Activated T-helper 2 cell treated with anti-CD3 and anti-CD28 coated beads, Interferon-gamma antibody, Interleukin-2, Interleukin-4, amounts not matched to agents 10 μg/mL and 5 μg/mL and 100 μg/mL, durations not matched to agents 14 hours and 24 hours and 36 hours (primary cell): ENCODE measurements around the gene TRIP12. TPM values are rescaled to one million over a fixed set of nuclear protein-coding genes. Genes with fewer than 3 reads are reported as not detected.

Experiments used
- DNase-seq: peaks from one replicate; pipeline ENCODE4 v3.0.0; 2021; ENCODE audit warnings: low spot score
- H3K27ac Mint-ChIP-seq: one replicate; pipeline ENCODE4 v1.8.0; 2021; ENCODE audit warnings: mixed read lengths
- H3K27me3 Mint-ChIP-seq: one replicate; pipeline ENCODE4 v1.8.0; 2021; ENCODE audit warnings: low read depth, mixed read lengths
- H3K36me3 Mint-ChIP-seq: one replicate; pipeline ENCODE4 v1.8.0; 2021; ENCODE audit warnings: low read depth, mixed read lengths
- H3K4me1 Mint-ChIP-seq: one replicate; pipeline ENCODE4 v1.8.0; 2021; ENCODE audit warnings: low read depth, mixed read lengths
- H3K4me3 Mint-ChIP-seq: one replicate; pipeline ENCODE4 v1.8.0; 2021; ENCODE audit warnings: low read depth, mild to moderate bottlenecking, moderate library complexity, mixed read lengths
- H3K9me3 Mint-ChIP-seq: one replicate; pipeline ENCODE4 v1.8.0; 2021; ENCODE audit warnings: mixed read lengths
- intact Hi-C: fragments of 100-400 bp; cut with micrococcal nuclease; formaldehyde crosslinking; loops from one replicate; pipeline ENCODE4 v1.15.1; 2023
- total RNA-seq: library from RNA; stranded (reverse); gene quantifications from 2 replicates; pipeline ENCODE4 v1.2.3, GENCODE V29; 2022

Gene TRIP12
- total RNA-seq, 1 donor from 2014 or later: 256 TPM

DNA sequence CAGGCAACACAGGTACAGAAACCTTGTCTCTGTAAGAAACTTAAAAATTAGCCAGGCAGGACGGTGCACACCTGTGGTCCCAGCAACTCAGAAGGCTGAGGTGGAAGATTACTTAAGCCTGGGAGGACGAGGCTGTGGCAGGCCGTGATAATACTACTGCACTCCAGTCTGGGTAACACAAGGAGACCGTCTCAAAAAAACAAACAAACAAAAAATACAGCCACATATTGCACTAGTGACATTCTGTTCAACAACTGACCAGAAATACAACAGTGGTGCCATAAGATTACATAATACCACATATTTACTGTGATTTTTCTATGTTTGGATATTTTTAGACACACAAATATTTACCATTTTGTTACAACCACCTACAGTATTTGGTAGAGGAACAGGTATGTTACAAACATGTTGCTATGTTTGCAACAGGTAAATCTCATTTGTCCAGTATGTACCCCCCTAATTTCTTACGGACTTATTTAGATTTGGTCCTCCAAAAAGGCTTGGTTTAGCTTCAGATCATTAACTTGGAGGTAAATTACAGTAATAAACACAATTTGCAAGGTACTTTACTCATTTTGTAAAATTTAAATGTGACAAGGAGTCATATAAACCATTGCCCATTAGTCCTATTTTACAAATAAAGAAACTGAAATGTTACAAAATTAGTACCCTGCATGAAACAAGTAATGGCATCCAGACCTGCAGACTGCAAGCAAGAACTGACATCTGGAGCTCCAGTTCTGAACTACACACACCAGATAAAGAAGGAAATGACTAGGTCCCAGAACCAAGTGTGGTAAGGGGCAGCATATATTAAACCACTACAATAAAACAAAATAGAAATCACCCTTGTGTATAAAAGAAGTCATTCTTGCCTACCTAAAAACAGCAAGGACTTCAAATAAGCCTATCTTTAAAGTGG lies 36.8 kb downstream of the TRIP12 start:
- peaks cover 7% of the 10 kb centered on the region for H3K36me3 Mint-ChIP-seq
- DNase-seq: no peak
- no peaks in the 10 kb centered on the region for H3K27me3 Mint-ChIP-seq
- intact Hi-C loops: no loop called here
- H3K9me3 Mint-ChIP-seq: no peaks in the 10 kb centered on the region
- H3K4me3 Mint-ChIP-seq: no peak overlapping the region
- peaks cover 18% of the 10 kb centered on the region for H3K4me1 Mint-ChIP-seq
- no peak overlapping the region for H3K27ac Mint-ChIP-seq

DNA sequence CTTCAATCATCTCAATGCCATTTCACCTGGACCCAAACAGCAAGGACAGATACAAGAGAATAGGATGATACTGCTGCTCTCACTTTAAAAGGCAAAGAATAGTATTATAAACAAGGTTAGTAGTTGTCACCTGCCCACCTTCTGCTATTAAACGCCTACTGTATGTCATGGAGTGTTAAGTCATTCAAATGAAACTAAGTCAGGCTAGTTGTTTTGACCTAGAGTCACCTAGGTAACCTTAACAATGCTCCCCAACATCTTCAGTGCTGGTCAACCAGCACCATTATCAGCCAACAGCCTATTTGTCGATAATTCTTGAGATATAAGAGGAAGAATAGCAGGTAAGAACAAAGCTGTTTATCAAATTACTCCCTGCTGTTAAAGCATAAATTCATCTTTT lies 39.2 kb downstream of the TRIP12 start:
- intact Hi-C loops: no loop called here
- H3K27me3 Mint-ChIP-seq: no peaks in the 10 kb centered on the region

DNA sequence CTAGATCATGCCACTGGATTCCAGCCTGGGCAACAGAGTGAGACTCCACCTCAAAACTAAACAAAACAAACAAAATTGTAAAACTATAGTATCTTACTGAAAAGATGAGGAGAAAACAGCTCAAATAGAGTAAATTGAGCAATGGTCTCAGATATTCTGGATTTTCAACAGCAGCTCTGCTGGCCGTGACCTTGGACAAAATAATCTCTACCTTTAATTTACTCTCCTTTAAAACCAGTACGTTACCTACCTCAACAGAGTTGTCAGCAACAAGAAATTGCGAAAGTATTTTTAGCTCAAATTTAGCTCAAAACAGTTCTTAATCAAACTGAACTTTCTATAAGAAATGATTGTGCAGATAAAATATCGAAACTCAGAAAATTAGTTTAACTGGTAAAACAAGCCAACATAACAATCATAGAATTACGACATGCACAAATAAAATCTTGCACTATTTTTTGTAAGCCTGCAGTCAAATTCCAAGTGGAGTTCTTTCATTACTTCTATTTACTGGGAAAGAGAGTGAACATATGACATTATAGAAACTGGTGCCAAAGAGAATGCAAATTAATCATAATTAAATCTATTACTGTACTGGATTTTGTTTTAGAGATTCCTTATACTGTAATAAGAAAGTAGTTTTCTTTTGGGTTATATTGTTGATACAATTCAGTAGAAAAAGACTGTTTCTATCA lies 40.8 kb downstream of the TRIP12 start:
- Mint-ChIP-seq H3K4me1 (peaks cover 9% of the 10 kb centered on the region), H3K27ac (no peak overlapping the region), H3K4me3 (no peak overlapping the region), H3K27me3 (no peaks in the 10 kb centered on the region), H3K36me3 (peaks cover 25% of the 10 kb centered on the region), H3K9me3 (no peaks in the 10 kb centered on the region)
- intact Hi-C loops: no loop called here
- DNase-seq: no peak

More for the DNA sequence above, 39.2 kb downstream of the TRIP12 start:
- no peaks in the 10 kb centered on the region for H3K9me3 Mint-ChIP-seq
- H3K4me3 Mint-ChIP-seq: no peak overlapping the region
- H3K36me3 Mint-ChIP-seq: peaks cover 22% of the 10 kb centered on the region
- no peak for DNase-seq
- peaks cover 13% of the 10 kb centered on the region for H3K4me1 Mint-ChIP-seq
- H3K27ac Mint-ChIP-seq: no peak overlapping the region

DNA sequence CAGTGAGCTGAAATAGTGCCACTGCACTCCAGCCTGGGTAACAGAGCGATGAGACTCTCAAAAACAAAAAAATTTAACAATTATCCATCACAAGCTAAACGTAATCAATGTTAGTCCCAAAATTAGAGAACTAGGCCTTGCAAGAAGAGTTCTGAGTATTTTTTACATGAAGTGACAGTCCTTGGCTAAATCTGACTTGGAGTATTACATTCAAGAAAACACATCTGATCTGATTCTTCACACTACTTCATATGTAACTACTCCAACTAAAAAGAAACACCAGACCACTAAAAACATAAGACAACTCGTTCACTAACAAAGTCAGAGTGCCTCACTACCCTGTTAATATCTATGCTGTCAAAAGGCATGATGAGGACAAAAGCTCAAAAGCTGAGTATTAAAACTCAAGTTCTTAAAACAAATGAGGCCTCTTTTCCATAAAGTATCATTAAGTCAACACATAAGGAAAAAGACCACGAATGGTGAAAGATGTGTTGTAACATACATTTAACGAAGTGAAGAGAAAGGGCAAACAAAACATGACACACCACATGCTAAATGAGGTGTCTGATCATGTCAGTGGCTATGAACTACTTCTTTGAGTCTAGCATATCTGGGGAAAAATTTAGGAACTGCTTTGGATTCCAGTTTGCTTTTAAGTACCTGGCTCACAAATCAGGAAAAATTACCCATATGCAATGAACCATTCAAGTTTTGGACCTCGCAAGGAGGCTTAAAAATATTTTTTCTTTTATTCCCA lies 42.4 kb downstream of the TRIP12 start:
- intact Hi-C loops: no loop called here
- H3K4me1 Mint-ChIP-seq: peaks cover 8% of the 10 kb centered on the region
- no peak overlapping the region for H3K27ac Mint-ChIP-seq
- H3K9me3 Mint-ChIP-seq: no peaks in the 10 kb centered on the region
- no peak for DNase-seq
- H3K4me3 Mint-ChIP-seq: no peak overlapping the region
- H3K36me3 Mint-ChIP-seq: peaks cover 38% of the 10 kb centered on the region
- H3K27me3 Mint-ChIP-seq: no peaks in the 10 kb centered on the region

DNA sequence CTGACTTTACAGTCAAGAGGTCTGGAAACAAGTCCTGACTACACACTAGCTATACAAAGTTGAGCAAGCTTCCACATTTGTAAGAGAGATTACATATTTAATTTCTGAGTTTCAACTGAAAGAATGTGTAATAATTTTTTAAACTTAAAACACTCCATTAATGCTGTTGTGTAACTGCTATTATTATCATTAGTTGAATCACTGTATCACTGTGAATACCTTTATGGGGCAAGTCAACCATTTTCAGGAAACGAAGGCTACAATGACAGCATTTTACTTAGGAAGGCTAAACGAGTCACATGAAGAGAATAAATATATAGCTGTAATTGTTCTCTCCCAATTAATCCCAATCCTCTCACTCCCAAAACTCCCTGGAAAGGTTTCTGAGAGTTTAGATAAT lies 46.3 kb downstream of the TRIP12 start:
- intact Hi-C loops: no loop called here
- Mint-ChIP-seq H3K4me1 (peaks cover 10% of the 10 kb centered on the region), H3K4me3 (no peak overlapping the region), H3K27me3 (no peaks in the 10 kb centered on the region), H3K36me3 (peaks cover 57% of the 10 kb centered on the region), H3K9me3 (no peaks in the 10 kb centered on the region), H3K27ac (no peak overlapping the region)
- DNase-seq: no peak

DNA sequence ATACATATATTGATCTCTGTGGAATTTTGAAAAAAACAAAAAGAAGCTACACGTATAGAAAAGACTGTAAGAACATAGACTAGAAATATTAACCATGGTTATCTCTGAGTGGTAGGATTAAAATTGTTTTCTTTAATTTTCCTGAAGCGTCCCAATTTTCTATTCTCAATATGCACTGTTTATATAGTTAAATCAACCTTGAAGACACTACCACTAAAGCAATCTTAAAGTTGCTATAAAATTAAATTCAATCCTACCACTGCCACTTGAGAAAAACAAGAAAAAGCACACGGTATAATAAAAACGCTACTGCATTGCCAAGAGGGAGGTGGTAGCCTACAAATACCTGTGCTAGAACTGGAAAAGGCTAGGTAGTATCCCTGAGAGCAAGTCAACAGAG lies 47.2 kb downstream of the TRIP12 start:
- Mint-ChIP-seq H3K36me3 (peaks cover 59% of the 10 kb centered on the region), H3K4me3 (no peak overlapping the region), H3K9me3 (no peaks in the 10 kb centered on the region), H3K27ac (no peak overlapping the region), H3K27me3 (no peaks in the 10 kb centered on the region), H3K4me1 (peaks cover 17% of the 10 kb centered on the region)
- DNase-seq: no peak
- intact Hi-C loops: no loop called here

DNA sequence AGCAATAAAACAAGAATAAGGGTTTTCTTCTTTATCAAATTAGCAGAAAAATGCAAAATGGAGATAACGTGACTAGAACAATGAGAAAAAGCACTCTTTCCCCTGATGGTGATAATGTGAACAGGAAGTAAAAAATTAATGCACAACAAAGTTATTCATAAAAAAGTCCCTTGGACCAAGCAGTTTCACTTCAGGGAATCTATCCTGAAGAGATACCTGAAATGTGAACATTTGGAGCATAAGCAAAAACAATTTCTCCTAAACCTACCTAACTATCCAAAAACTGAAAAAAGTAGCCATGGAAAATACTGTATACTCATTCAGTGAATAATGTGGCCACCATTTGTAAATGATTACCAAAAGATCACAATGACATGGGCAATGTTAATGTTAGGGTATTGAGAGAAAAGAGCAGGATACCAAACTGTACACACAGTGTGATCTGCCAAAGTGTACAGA lies 48.7 kb downstream of the TRIP12 start:
- peaks cover 20% of the 10 kb centered on the region for H3K4me1 Mint-ChIP-seq
- DNase-seq: no peak
- H3K27me3 Mint-ChIP-seq: no peaks in the 10 kb centered on the region
- peaks cover 62% of the 10 kb centered on the region for H3K36me3 Mint-ChIP-seq
- H3K4me3 Mint-ChIP-seq: no peak overlapping the region
- intact Hi-C loops: no loop called here
- H3K9me3 Mint-ChIP-seq: no peaks in the 10 kb centered on the region
- H3K27ac Mint-ChIP-seq: no peak overlapping the region

DNA sequence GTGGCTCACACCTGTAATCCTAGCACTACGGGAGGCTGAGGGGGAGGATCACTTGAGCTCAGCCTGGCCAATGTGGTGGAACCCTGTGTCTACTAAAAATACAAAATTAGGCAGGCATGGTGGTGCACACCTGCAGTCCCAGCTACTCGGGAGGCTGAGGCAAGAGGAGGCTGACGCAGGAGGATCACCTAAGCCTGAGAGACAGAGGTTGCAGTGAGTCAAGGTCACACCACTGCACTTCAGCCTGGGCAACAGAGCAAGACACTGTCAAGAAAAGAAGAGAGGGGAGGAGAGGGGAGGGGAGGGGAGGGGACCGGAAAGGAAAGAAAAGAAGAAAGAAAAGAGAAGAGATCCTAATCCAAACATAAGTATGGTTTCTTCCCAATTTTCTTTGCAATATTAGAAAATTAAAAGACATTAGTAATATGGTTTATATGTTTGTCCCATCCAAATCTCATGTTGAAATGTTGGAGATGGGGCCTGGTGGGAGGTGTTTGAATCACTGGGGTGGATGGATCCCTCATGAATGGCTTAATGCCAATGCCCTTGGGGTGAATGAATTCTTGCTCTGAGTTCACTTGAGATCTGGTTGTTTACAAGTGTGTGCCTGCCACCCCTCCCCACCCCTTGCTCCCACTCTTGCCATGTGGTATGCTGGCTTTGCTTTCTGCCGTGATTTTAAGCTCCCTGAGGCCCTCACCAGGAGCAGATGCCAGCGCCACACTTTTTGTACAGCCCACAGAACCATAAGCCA lies 50.7 kb downstream of the TRIP12 start:
- no peak overlapping the region for H3K27ac Mint-ChIP-seq
- H3K4me3 Mint-ChIP-seq: no peak overlapping the region
- H3K36me3 Mint-ChIP-seq: peaks cover 54% of the 10 kb centered on the region
- intact Hi-C loops: no loop called here
- DNase-seq: no peak
- H3K27me3 Mint-ChIP-seq: no peaks in the 10 kb centered on the region
- H3K9me3 Mint-ChIP-seq: no peaks in the 10 kb centered on the region
- peaks cover 23% of the 10 kb centered on the region for H3K4me1 Mint-ChIP-seq

DNA sequence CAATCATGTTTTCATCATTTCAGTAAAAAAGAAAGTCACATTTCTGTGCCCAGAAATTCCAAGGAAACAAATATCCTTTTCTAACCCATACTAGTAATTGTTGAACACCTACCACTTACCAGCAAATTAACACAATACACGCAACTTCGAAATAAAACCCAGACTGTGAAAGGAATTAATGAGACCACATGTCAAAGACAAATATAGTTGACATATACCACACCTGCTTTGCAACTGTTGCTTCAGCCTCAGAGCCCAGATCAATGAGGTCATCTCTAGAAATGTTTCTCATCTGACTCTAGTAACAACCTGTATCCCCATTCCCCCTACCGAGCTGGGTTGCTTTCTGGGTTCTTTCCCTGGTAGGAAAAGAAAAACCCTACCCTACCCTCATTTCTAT lies 52.6 kb downstream of the TRIP12 start:
- Mint-ChIP-seq H3K4me1 (peaks cover 26% of the 10 kb centered on the region), H3K9me3 (no peaks in the 10 kb centered on the region), H3K4me3 (no peak overlapping the region), H3K27ac (no peak overlapping the region), H3K27me3 (no peaks in the 10 kb centered on the region), H3K36me3 (peaks cover 46% of the 10 kb centered on the region)
- intact Hi-C loops: no loop called here
- DNase-seq: no peak

DNA sequence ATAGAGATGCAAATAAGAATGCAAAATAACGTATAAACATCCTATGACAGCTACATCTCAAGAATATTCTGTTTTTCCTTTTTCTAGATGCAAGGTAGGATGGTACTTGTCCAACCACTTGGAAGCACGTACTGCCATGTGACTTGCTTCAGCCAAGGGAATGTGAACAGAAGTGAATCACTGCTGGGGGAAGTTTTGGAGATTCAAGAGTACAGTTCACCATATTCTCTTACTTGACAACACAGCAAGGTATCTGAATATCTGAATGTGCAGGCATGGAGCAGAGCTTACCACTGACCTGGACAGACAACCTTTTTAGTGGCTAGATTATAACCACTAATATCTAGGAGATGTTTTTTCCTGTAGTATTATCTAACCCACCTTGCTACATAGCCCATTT lies 53.0 kb downstream of the TRIP12 start:
- Mint-ChIP-seq H3K27me3 (no peaks in the 10 kb centered on the region), H3K36me3 (peaks cover 45% of the 10 kb centered on the region), H3K27ac (no peak overlapping the region), H3K9me3 (no peaks in the 10 kb centered on the region), H3K4me1 (peaks cover 26% of the 10 kb centered on the region), H3K4me3 (no peak overlapping the region)
- DNase-seq: no peak
- intact Hi-C loops: no loop called here

DNA sequence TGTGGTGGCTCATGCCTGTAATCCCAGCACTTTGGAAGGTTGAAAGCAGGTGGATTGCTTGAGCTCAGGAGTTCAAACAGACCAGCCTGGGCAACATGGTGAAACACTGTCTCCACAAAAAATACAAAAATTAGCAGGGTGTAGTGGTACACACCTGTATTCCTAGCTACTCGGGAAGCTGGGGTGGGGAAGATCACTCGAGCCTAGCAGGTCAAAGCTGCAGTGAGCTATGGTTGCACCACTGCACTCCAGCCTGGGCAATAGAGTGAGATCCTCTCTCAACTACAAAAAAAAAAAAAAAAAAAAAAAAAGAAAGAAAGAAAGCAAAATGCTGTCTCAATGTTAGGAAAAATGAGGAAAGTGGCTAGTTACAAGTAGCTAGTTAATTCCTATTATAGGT lies 56.8 kb downstream of the TRIP12 start:
- H3K4me1 Mint-ChIP-seq: peaks cover 17% of the 10 kb centered on the region
- intact Hi-C loops: no loop called here
- DNase-seq: no peak
- H3K9me3 Mint-ChIP-seq: no peaks in the 10 kb centered on the region
- H3K27ac Mint-ChIP-seq: no peak overlapping the region
- H3K36me3 Mint-ChIP-seq: peaks cover 35% of the 10 kb centered on the region
- no peak overlapping the region for H3K4me3 Mint-ChIP-seq
- no peaks in the 10 kb centered on the region for H3K27me3 Mint-ChIP-seq

DNA sequence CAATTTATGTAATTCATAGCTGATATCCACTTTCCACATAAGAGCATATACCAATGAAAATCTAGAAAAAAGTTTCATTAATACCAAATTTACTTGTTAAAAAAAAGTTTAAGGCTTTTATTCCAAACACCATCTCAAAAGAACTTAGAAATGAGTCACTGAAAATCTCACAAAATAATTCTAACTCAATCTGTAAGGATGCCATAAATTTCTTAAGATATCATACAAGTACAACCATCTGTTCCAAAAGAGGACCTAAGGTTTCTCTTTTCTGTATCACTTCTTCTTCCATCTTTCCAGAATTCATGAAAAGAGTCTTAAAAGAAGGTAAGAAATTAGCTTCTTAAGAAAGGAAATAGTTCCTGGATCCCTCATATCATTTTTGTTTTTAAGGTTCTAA lies 60.4 kb downstream of the TRIP12 start:
- H3K4me3 Mint-ChIP-seq: no peak overlapping the region
- DNase-seq: no peak
- intact Hi-C loops: no loop called here
- no peak overlapping the region for H3K27ac Mint-ChIP-seq
- H3K36me3 Mint-ChIP-seq: peaks cover 47% of the 10 kb centered on the region
- no peaks in the 10 kb centered on the region for H3K9me3 Mint-ChIP-seq
- H3K4me1 Mint-ChIP-seq: peaks cover 8% of the 10 kb centered on the region
- H3K27me3 Mint-ChIP-seq: no peaks in the 10 kb centered on the region
